Stimulated activated CD4-positive, alpha-beta T cell treated with anti-CD3 and anti-CD28 coated beads, Interleukin-1b, Interleukin-23, amount 100 ng/mL, for 48 hours (primary cell): ENCODE data around the gene LRRC37B.
"Not testable (repeated sequence)": the region's sequence is repeated elsewhere in the genome, so short reads cannot be mapped to it uniquely, and the experiment has no call there.

Experiments
- DNase-seq: peaks from one replicate; pipeline ENCODE4 v3.0.0-alpha.2; 2020

Gene LRRC37B

DNA sequence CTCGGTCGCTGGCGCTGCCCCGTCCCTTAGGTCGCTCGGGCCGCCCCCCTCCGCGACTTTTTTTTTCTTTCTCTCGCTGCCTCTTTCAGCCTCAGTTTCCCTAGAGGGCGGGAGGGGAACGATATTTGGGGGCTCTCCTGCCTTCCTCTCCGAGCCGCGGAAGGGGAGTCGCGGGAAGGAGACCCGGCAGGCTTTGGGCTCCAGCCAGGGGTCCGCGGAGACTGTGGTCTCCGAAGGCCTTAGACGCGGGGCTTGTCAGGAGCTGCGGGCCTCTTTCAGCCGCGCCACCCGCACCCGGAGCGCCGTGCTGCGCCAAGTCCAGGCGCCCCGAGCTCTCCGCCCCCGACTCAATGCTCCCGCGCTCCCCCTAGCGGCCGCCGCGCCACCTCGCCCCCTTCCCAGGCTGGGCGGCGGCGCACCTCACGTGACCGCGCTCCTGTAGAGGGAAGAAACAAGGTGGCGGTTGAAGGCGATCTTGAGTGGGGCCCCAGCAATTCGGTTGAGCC is at the start of gene LRRC37B:
TSS of gene LRRC37B (plus strand) at position 427 of the 506 bp plus-strand sequence. CDS start 14,010 bp downstream, outside the sequence.
- DNase-seq: peak; percentile 88

DNA sequence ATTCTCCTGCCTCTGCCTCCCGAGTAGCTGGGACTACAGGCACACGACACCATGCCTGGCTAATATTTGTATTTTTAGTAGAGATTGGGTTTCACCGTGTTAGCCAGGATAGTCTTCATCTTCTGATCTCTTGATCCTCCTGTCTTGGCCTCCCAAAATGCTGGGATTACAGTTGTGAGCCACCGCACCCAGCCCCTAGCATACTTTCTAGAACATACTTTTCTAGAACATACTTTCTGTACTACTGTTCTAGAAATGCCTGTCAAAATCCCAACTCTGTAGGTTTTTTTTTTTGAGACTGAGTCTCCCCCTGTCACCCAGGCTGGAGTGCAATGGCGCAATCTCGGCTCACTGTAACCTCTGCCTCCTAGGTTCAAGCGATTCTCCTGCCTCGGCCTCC is 43.1 kb upstream of the LRRC37B start:
- DNase-seq: not testable (repeated sequence)

DNA sequence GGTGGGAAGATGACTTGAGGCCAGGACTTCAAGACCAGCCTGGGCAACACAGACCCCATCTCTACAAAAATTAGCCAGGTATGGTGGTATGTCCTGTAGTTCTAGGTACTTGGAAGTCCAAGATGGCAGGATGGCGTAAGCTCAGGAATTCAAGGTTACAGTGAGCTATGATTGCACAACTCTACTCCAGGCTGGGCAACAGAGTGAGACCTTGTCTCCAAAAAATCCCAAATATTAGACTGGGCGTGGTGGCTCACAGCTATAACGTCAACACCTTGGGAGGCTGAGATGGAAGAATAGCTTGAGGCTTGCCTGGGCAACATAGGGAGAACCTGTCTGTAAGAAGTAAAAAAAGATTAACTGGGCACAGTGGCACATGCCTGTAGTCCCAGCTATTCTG is 39.5 kb upstream of the LRRC37B start:
- no peak for DNase-seq

DNA sequence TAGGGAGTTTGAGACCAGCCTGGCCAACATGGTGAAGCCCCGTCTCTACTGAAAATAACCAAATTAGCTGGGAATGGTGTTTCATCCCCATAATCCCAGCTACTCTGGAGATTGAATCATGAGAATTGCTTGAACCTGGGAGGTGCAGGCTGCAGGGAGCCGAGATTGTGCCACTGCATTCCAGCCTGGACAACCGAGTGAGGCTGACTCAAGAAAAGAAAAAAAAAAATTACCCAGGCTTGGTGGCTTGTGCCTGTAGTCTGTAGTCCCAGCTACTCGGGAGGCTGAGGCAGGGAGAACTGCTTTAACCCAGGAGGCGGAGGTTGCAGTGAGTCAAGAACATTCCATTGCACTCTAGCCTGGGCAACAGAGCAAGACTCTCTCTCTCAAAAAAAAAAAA is 36.8 kb upstream of the LRRC37B start:
- DNase-seq: not testable (repeated sequence)

DNA sequence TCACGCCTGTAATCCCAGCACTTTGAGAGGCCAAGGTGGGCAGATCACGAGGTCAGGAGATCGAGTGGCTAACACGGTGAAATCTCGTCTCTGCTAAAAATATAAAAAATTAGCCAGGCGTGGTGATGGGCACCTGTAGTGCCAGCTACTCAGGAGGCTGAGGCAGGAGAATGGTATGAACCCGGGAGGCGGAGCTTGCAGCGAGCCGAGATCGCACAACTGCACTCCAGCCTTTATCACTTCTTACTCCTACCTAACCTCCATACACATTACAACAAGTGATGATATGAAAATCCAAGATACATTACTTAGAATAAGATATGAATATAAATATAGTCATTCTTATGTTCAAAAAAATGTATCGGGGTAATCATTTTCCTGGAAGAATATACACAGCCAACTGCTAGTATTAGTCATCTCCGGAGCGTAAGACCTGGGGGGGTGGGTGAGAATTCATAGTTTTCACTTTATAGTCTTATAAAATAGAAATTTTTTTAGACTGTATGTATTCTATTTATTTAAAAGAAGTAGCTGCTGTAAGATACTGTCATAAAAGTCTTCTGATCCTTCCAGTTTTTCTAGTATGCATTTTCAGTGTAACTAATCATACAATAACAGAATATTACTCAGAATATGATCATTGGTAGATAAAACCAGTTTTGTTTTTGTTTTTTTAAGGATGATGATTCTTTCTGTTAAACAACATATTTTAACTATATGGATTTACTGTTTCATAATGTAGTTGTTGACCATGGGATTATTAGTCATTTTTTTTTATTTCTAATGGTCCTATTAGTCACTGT is 32.7 kb upstream of the LRRC37B start:
- not testable (repeated sequence) for DNase-seq

DNA sequence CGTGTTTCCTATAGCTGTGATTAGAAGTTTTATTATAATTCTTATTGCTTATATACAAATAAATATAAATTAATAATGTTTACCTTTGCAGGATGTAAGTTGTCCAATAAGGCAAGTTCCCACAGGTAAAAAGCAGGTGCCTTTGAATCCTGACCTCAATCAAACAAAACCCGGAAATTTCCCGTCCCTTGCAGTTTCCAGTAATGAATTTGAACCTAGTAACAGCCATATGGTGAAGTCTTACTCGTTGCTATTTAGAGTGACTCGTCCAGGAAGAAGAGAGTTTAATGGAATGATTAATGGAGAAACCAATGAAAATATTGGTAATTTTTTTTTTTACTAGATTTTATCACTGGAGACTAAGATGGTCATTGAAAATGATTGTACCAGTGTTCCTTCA is 31.8 kb upstream of the LRRC37B start:
- not testable (repeated sequence) for DNase-seq

DNA sequence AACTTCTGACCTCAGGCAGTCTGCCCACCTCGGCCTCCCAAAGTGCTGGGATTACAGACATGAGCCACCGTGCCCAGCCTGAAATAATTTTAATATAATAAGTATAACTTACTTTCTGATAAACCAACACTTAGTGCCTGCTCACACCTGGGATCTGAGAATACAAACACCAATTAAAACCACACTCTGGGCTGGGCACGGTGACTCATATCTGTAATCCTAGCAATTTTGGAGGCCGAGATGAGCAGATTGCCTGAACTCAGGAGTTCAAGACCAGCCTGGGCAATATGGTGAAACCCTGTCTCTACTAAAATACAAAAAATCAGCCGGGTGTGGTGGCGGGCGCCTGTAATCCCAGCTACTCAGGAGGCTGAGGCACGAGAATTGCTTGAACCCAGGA is 15.4 kb upstream of the LRRC37B start:
- DNase-seq: not testable (repeated sequence)

DNA sequence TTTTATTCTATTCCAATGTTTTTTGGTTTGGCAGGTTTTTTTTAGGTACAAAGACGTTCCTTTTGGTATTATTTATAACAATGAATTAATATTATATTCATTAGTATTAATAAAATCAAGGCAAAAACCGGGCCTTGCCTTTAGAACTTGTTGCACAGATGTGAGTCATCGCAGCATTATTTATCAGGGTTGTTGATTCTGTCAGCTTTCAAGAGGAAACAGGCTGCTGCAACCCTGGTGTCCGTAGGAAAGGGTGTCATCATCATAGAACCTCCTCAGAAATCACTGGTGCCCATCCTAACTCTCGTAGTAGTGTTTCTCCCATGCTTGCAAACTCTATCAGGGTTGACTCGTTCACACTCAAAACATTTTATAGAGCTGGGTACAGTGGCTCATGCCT is 10.2 kb upstream of the LRRC37B start:
- no peak for DNase-seq

DNA sequence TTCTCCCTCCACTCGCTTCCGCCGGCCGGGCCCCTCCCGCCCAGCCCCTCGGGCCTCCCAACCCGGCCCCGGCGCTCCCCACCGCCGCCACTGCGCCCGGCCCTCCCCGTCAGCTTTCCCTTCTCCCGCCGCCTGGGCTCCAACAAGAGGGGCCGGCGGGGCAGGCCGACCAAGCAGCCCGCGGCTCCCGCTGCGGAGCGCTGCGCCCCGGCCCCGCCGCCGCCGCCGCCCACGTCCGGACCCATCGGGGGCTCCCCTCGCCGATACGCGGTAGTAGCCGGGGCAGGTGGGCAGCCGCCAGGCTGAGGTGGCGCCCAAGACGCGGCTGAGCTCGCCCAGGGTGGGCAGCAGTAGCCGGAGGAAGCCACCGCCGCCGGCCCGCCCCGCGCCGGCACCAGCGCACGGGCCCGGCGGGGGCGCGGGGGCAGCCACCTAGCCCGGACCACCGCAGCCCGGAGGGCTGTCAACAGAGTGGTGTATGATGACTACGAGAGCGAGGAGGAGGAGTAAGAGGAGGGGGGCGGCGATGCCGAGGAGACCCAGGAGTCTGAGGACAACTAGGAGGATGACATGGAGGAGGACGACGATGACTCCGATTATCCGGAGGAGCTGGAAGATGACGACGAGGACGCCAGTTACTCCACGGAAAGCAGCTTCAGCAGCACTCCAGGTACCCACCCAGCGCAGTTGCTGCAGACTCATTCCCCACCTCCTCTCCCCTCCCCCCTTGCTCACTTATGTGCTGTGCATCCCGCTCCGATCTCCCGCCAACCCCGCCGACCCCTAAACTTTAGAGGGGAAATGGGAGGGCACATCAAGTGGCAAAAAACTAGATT is 498 bp downstream of the LRRC37B start:
- peak; percentile 36 for DNase-seq

DNA sequence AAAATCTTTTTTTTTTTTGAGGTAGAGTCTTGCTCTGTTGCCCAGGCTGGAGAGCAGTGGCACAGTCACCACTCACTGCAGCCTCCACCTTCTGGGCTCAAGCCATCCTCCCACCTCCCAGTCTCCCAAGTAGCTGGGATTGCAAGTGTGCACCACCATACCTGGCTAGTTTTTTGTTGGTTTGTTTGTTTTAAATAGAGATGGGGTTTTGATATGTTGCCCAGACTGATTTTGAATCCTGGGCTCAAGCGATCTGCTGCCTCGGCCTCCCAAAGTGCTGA is 2.0 kb downstream of the LRRC37B start:
- no peak for DNase-seq

DNA sequence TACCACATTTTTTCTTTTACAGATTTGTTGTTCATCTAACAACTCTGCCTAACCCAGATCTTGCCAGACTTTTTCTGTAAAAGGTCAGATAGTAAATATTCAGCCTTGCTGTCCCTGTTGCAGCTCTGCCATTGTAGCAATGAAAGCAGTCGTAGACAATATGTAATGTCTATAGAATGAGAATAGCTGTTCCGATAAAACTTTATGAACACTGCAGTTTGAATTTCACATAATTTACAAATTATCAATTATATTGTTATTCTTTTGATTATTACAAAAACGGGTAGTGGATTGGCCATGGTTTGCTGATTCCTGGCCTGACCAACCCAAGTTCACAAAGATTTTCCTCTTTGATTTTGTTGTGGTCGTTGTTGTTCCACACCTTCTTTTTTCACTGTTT is 2.9 kb downstream of the LRRC37B start:
- no peak for DNase-seq

DNA sequence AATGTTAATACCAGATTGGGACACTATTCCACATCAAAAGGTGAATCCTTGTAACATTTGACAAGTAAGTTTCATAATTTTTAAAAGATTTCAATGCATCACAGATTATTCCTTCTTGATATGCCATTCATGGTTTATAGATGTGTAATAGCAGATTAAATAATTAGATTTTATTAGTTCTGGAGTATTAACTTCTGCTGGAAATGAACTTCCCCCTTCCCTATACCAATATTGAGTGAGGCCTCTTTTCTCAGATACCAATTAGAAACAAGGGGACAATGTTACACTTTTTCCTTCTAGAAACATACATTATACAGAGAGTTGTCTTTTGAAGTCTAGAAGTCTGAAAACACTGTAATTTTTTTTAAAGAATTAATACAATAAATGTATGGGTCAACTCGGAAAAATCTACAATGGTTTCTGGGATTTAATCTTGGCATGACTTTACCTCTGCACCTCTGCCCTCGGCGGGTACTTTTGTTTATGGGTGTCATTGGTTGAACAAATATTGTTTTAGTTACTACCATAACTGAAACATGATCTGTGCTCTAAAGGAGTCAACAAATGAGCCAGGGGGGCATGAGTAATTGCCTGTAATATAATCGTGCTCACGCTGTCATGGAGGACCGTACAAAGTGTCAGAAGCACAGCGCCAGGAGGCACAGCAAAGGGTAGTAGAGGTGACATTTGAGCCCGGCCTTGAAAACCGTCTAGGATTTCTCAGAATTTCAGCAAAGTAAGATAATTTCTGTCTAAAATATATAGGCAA is 8.2 kb downstream of the LRRC37B start:
- no peak for DNase-seq

DNA sequence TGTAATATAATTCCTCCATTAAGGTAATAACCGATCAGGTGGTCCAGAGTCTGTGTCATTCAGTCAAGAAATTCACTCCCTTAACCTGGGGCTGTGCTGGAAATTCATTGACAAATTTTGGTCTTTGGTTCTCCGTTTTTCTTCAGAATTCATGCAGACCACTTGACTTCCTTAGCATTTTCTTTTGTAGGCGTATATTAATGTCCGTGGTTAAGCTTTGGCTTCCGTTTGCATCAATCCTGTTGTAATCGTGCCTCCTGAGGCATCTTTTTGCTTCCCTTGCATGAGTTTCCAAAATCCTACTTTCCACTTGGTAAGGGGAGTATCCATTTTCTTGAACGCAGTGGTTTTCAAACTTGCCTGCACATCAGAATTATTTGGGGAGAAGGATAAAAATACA is 9.0 kb downstream of the LRRC37B start:
- no peak for DNase-seq

DNA sequence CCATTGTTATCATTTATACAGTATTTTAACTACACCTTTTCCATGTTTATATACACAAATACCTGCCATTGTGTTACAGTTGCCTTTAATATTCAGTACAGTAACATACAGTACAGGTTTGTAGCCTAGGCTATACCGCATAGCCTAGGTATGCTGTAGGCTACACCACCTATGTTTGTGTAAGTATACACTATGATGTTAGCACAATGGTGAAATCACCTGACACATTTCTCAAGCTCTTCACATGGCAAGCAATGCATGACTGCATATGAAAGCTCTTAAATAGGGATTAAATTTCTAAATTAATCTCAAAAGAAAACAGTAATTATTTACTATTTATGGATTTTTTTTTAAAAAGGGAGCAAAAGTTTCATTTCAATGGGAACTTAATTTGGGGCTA is 12.0 kb downstream of the LRRC37B start:
- DNase-seq: no peak

DNA sequence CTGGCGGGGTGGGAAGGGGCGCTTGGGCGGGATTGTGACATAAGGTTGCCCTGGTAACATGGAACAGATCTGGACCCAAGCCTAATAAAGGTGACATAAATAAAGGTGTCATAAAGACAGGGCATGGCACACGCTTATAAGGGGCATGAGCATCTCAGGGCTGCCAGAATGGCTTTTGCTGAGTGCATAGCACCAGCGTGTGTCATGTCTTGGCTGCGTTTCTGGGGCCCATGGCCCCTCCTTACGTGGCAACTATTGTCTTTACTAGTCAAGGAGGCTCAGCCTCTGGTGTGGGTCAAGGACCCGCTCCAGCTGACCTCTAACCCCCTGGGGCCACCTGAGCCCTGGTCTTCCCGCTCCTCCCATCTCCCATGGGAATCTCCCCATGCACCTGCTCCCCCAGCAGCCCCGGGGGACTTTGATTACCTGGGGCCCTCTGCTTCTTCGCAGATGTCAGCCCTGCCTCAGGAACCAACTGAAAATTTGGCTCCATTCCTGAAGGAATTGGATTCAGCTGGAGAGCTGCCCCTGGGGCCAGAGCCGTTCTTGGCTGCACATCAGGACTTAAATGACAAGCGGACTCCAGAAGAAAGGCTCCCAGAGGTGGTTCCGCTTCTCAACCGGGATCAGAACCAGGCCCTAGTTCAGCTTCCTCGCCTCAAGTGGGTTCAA is 13.9 kb downstream of the LRRC37B start:
- no peak for DNase-seq

DNA sequence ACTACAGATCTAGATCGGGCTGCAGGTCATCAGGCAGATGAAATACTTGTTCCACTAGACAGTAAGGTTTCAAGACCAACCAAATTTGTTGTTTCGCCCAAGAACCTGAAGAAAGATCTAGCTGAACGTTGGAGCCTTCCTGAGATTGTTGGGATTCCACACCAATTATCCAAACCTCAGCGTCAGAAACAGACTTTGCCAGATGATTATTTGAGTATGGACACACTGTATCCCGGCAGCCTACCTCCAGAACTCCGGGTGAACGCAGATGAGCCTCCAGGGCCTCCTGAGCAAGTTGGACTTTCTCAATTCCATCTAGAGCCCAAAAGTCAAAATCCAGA is 14.4 kb downstream of the LRRC37B start:
- no peak for DNase-seq

DNA sequence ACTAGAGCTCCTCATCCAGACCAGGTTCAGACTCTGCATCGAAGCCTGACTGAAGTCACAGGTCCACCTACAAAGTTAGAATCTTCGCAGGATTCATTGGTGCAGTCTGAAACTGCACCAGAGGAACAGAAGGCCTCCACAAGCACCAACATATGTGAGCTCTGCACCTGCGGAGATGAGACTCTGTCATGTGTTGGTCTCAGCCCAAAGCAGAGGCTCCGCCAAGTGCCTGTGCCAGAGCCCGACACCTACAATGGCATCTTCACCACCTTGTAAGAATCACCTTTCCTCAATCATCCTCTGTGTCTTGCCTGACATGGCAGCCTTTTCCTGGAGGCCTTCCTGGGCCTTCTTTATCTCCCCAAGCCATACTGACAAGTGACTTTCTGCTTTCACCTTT is 15.4 kb downstream of the LRRC37B start:
- not testable (repeated sequence) for DNase-seq

DNA sequence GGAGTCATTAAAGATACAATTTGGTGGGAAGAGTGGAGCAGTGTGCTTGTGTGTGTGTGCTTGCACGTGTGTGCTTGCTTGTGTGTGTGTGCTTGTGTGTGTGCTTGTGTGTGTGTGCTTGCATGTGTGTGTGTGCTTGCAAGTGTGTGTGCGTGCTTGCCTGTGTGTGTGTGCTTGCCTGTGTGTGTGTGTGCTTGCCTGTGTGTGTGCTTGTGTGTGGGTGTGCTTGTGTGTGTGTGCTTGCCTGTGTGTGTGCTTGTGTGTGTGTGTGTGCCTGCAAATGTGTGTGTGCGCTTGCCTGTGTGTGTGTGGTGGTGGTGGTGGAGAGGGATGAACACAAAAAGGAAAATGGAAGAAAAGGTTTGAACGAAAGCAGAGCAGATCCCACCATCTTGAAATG is 20.1 kb downstream of the LRRC37B start:
- not testable (repeated sequence) for DNase-seq

DNA sequence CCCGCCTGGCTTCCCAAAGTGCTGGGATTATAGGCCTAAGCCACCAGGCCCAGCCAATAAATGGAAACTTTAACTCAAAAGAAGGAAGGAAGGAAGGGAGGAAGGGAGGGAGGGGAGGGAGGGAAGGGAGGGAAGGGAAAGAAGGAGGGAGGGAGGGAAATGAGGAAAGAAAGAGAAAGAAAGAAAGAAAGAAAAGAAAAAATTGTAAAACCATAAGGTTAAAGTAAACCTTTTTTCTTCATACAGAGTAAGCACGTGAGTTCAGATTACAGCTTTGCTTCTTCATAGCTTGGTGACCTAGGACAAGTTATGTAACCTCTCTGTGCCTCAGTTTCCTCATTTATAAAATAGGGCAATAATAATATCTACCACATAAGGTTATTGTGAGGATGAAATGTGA is 26.0 kb downstream of the LRRC37B start:
- DNase-seq: no peak

DNA sequence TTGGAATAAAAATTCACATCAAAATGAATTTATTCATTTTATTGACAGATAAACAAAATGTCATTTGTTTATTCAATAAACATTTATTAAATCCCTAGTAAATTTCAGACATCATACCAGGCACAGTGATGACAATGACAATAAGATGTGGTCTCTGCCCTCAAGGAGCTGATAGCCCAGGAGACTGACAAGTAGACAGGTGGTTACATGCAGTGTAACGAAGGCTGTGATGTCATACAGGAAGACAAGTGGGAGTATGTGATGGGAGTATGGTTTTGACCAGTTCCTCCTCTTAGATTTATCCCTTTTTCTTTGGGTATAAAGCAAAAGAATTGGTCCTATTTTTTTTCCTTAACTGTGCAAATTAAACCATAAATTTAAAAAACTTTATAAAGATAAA is 26.6 kb downstream of the LRRC37B start:
- not testable (repeated sequence) for DNase-seq

DNA sequence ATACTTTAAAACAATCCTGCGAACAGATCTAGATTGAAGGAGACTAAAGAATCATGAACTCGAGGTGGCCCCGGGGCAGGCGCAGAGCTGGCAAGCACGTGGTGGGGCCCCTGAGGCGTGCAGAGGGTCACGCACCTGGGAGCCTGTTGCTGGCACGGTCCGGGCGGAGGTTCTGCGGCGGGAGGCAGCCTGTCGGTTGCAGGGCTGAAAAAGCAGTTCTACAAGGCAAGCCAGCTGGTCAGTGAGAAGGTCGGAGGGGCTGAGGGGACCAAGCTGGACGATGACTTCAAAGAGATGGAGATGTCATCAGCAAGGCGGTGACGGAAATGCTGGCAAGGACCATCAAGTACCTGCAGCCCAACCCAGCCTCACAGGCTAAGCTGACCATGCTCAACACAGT is 33.1 kb downstream of the LRRC37B start:
- not testable (repeated sequence) for DNase-seq

DNA sequence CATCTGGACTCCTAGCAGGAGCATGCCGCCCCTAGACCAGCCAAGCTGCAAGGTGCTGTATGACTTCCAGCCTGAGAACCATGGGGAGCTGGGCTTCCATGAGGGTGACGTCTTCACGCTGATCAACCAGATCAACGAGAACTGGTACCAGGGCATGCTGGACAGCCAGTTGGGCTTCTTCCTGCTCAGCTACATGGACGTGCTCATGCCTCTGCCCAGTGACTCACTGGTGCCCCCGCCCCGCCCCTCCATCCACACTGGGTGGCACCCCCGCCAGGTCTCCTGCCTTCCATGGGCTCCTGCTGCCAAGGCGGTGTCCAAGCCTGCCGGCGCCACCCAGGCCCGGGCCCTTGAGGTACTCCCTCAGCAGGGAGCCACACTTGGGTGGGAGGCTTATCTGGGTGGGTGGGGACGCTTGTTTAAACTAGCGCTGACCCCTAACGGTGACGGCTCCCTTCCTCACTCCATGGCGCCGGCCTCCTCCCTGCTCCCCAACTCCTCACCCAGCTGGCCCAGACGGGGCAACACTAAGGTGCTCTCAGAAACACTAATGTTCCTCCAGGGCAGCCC is 34.2 kb downstream of the LRRC37B start:
- not testable (repeated sequence) for DNase-seq
